WTC11 (cell line): ENCODE data around the gene CLK2. TPM values are rescaled to one million over a fixed set of nuclear protein-coding genes. Genes with fewer than 3 reads are reported as not detected.

ENCODE experiments used
- ATAC-seq: fragments of 200-7000 bp; cut with Tn5 transposase; 2 replicates; pipeline ENCODE4 v1.10.0; 2021; ENCODE audit warnings: mild to moderate bottlenecking, moderate library complexity
- CTCF ChIA-PET: fragments of 300-600 bp; sonication (Branson Sonifier 250); formaldehyde crosslinking; loops from one replicate; lab custom pipeline; 2021; ENCODE audit warnings: antibody characterized with exemption; lab: Charles Lee
- POLR2A ChIA-PET: fragments of 350-600 bp; sonication (Branson Sonifier 250); formaldehyde crosslinking; loops from one replicate; lab custom pipeline; 2021; ENCODE audit warnings: antibody characterized with exemption; lab: Charles Lee
- DNase-seq: peaks from one replicate; pipeline ENCODE4 v3.0.0; 2021; ENCODE audit warnings: low spot score
- H3K27ac Mint-ChIP-seq: 2 replicates; pipeline ENCODE4 v1.8.0; 2021; ENCODE audit warnings: mixed read lengths
- H3K27me3 Mint-ChIP-seq: 2 replicates; pipeline ENCODE4 v1.8.0; 2021; ENCODE audit warnings: low read depth, mild to moderate bottlenecking, moderate library complexity, mixed read lengths
- H3K36me3 Mint-ChIP-seq: 2 replicates; pipeline ENCODE4 v1.8.0; 2021; ENCODE audit warnings: mixed read lengths
- H3K4me1 Mint-ChIP-seq: 2 replicates; pipeline ENCODE4 v1.8.0; 2022; ENCODE audit warnings: mixed read lengths
- H3K4me3 Mint-ChIP-seq: 2 replicates; pipeline ENCODE4 v1.8.0; 2021; ENCODE audit warnings: mild to moderate bottlenecking, moderate library complexity, mixed read lengths
- H3K9me3 Mint-ChIP-seq: 2 replicates; pipeline ENCODE4 v1.8.0; 2021; ENCODE audit warnings: mixed read lengths
- AFF4 ChIP-seq: sonication (generic); formaldehyde crosslinking; IDR thresholded peaks from 2 replicates; pipeline ENCODE4 v1.8.1; 2023; ENCODE audit warnings: mild to moderate bottlenecking, missing genetic modification reagents, borderline replicate concordance
- AR ChIP-seq: fragments of 250-450 bp; sonication (Bioruptor Pico); IDR thresholded peaks from 2 replicates; pipeline ENCODE4 v1.9.0; 2021; ENCODE audit warnings: mild to moderate bottlenecking
- GABPB1 ChIP-seq: sonication (generic); formaldehyde crosslinking; IDR thresholded peaks from 2 replicates; pipeline ENCODE4 v1.8.1; 2023; ENCODE audit warnings: mild to moderate bottlenecking, missing genetic modification reagents
- GTF2I ChIP-seq: fragments of 250-450 bp; sonication (Bioruptor Pico); conservative IDR thresholded peaks from 2 replicates; pipeline ENCODE4 v1.4.0; 2021; ENCODE audit warnings: mild to moderate bottlenecking
- HMGA2 ChIP-seq: fragments of 250-450 bp; sonication (Bioruptor Pico); IDR thresholded peaks from 2 replicates; pipeline ENCODE4 v1.4.0; 2021; ENCODE audit warnings: mild to moderate bottlenecking, moderate library complexity
- NR1H2 ChIP-seq: sonication (generic); formaldehyde crosslinking; IDR thresholded peaks from 2 replicates; pipeline ENCODE4 v1.9.0; 2021; ENCODE audit warnings: mild to moderate bottlenecking, moderate library complexity, missing genetic modification reagents
- NR2C2 ChIP-seq: sonication (generic); formaldehyde crosslinking; IDR thresholded peaks from 2 replicates; pipeline ENCODE4 v1.8.0; 2022; ENCODE audit warnings: mild to moderate bottlenecking, missing genetic modification reagents
- NR3C1 ChIP-seq: sonication (generic); formaldehyde crosslinking; conservative IDR thresholded peaks from 2 replicates; pipeline ENCODE4 v1.8.1; 2023; ENCODE audit warnings: low read depth, mild to moderate bottlenecking, missing genetic modification reagents
- SMAD4 ChIP-seq: sonication (generic); formaldehyde crosslinking; IDR thresholded peaks from 2 replicates; pipeline ENCODE4 v1.8.0; 2022; ENCODE audit warnings: mild to moderate bottlenecking, missing genetic modification reagents
- ZNF121 ChIP-seq: sonication (generic); formaldehyde crosslinking; IDR thresholded peaks from 2 replicates; pipeline ENCODE4 v1.8.0; 2023; ENCODE audit warnings: missing genetic modification reagents
- ZNF416 ChIP-seq: fragments of 250-450 bp; sonication (Bioruptor Pico); IDR thresholded peaks from 2 replicates; pipeline ENCODE4 v1.9.0; 2021; ENCODE audit warnings: mild to moderate bottlenecking, inconsistent platforms
- ZNF425 ChIP-seq: fragments of 250-450 bp; sonication (Bioruptor Pico); conservative IDR thresholded peaks from 2 replicates; pipeline ENCODE4 v1.9.0; 2021; ENCODE audit warnings: mild to moderate bottlenecking
- total RNA-seq: library from RNA; stranded (reverse); gene quantifications from 3 replicates; pipeline ENCODE4 v1.2.3, GENCODE V29; 2021
- TF ChIP-seq, protein P1 (sequence below): sonication (generic); formaldehyde crosslinking; IDR thresholded peaks from 2 replicates; pipeline ENCODE4 v1.8.1; 2023; ENCODE audit warnings: mild to moderate bottlenecking, missing genetic modification reagents
- TF ChIP-seq, protein P2 (sequence below): fragments of 250-450 bp; sonication (Bioruptor Pico); IDR thresholded peaks from 2 replicates; pipeline ENCODE4 v2.1.2; 2022; ENCODE audit warnings: mild to moderate bottlenecking, moderate library complexity

Gene CLK2
- total RNA-seq, 1 experiment from 2014 or later: 74.4 TPM

DNA sequence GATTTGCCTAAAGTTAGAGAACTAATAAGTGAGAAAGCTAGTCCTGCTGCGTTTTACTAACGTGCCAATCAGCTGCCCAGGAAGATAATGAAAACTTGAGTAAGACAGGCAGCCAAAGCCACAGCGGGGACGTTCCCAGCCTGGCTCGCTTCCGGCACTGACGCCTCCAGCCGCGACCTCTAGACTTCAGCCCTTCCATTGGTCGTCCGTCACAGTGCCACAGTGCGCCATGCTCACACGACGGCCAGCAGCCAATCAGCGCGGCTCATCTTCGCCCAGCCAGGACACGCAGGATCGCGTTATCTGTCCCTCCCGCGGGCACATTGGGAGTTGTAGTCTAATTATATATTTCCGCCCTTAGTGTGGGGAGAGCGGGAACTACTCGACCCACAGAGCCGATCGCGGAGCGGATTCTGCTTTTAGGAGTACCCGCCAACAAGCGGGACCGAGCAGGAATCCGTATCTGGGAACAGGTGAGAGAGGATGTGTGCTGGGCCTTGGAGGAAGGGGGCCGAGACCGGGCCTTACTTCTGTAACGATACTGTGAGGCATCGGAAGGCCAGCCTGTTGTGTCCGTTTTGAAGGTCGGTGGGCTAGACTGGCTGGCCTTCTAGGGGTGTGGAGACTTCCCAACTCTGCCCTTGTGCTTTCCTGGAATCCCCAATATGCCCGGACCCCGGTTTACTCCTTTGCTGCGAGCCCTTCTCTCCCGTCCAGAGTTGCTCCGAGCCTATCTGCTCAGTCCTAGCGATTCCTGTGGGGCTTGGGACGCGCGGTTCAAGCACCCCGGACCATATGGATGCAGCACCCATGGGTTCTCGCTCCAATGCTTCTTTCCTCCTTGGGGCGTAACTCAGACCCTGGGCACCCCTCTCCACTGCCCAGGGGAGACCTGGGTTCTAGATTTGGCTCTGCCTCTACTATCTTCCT is 35.5 kb upstream of the CLK2 start, which contains the start of gene FDPS (continued):
- TF ChIP-seq, protein P1, sequence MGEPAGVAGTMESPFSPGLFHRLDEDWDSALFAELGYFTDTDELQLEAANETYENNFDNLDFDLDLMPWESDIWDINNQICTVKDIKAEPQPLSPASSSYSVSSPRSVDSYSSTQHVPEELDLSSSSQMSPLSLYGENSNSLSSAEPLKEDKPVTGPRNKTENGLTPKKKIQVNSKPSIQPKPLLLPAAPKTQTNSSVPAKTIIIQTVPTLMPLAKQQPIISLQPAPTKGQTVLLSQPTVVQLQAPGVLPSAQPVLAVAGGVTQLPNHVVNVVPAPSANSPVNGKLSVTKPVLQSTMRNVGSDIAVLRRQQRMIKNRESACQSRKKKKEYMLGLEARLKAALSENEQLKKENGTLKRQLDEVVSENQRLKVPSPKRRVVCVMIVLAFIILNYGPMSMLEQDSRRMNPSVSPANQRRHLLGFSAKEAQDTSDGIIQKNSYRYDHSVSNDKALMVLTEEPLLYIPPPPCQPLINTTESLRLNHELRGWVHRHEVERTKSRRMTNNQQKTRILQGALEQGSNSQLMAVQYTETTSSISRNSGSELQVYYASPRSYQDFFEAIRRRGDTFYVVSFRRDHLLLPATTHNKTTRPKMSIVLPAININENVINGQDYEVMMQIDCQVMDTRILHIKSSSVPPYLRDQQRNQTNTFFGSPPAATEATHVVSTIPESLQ: no peak
- TF ChIP-seq HMGA2 (CRISPR knock-in tag) (no peak), NR3C1 (no peak)

GRCh38 chr1:155307247-155307740 is 34.0 kb upstream of the CLK2 start:
- Mint-ChIP-seq H3K4me1 (peaks cover 22% of the 10 kb centered on the region), H3K9me3 (no peaks in the 10 kb centered on the region), H3K4me3 (peak overlapping the region; percentile 97), H3K36me3 (peaks cover 23% of the 10 kb centered on the region), H3K27me3 (no peaks in the 10 kb centered on the region), H3K27ac (peak overlapping the region; percentile 99)
- ChIA-PET POLR2A (interaction anchor here (0.9 to 1.0 kb wide), 2 partner anchors 34 to 111 kb away, joined by 3 read pairs; partner anchors contain the start of gene CLK2), CTCF (interaction anchor here (0.7 to 3.9 kb wide), 12 partner anchors 11 to 135 kb away, joined by 3 to 49 read pairs (median 6); partner anchors contain the start of genes CLK2, HCN3, KRTCAP2 and RUSC1)
- ATAC-seq: no peak
- no peak for DNase-seq
- TF ChIP-seq GTF2I (CRISPR knock-in tag): no peak
- 0 out of 2 replicates have a peak, but pooled peaks have one; percentile 18 for TF ChIP-seq GABPB1 (CRISPR knock-in tag)

- Mint-ChIP-seq H3K4me1 (peaks cover 22% of the 10 kb centered on the region), H3K36me3 (peaks cover 11% of the 10 kb centered on the region), H3K9me3 (no peaks in the 10 kb centered on the region), H3K27me3 (no peaks in the 10 kb centered on the region), H3K27ac (peak overlapping the region; percentile 76; the same call in 1 of the 2 replicates), H3K4me3 (no peak overlapping the region)
- CTCF ChIA-PET: interaction anchor here (1.2 to 3.9 kb wide), 7 partner anchors 15 to 55 kb away, joined by 3 to 49 read pairs (median 5); partner anchors contain the start of genes CLK2, HCN3 and RUSC1
- ATAC-seq (no peak), DNase-seq (no peak)
- TF ChIP-seq SMAD4: no peak
- TF ChIP-seq NR2C2 (CRISPR knock-in tag): no peak
- TF ChIP-seq GTF2I (CRISPR knock-in tag): no peak
- TF ChIP-seq ZNF121 (CRISPR knock-in tag): no peak
- TF ChIP-seq, protein P2, sequence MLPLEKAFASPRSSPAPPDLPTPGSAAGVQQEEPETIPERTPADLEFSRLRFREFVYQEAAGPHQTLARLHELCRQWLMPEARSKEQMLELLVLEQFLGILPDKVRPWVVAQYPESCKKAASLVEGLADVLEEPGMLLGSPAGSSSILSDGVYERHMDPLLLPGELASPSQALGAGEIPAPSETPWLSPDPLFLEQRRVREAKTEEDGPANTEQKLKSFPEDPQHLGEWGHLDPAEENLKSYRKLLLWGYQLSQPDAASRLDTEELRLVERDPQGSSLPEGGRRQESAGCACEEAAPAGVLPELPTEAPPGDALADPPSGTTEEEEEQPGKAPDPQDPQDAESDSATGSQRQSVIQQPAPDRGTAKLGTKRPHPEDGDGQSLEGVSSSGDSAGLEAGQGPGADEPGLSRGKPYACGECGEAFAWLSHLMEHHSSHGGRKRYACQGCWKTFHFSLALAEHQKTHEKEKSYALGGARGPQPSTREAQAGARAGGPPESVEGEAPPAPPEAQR: no peak
- no peak for TF ChIP-seq NR1H2 (CRISPR knock-in tag)
- TF ChIP-seq AFF4 (CRISPR knock-in tag): no peak
- TF ChIP-seq AR: no peak
- TF ChIP-seq ZNF416 (CRISPR knock-in tag): no peak
- no peak for TF ChIP-seq ZNF425 (CRISPR knock-in tag)
- POLR2A ChIA-PET: no interaction called here
These were observed 32.6 kb upstream of the CLK2 start for GRCh38 chr1:155305881-155306391.
